GM12872 (cell line): ENCODE data around the gene CLCA4.

Experiments used
- TF ChIP-seq, protein P1 (sequence below): IDR thresholded peaks from 3 replicates; pipeline ENCODE4 v1.5.1; 2011; ENCODE audit warnings: low read depth, mild to moderate bottlenecking, low read length, moderate library complexity; ENCODE audit not compliant: insufficient read depth

Gene CLCA4

DNA sequence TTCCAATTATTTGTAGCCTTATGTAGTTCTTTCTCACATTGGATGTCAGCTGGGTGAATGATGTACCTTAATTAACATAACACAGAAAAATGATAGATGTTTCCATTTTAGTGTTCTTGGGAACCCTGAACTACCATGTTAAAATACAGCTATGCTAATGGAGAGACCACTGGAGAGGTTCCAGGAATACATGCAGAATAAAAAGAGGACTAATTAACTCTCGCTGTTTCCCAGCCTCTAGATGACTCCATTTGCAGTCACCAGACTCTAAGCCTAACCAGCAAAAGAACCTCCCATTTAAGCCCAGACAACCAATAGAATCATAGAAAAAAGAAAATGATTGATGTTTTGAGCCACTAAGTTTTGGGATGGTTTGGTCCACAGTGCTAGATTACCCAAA is 36.2 kb downstream of the CLCA4 start:
- TF ChIP-seq, protein P1, sequence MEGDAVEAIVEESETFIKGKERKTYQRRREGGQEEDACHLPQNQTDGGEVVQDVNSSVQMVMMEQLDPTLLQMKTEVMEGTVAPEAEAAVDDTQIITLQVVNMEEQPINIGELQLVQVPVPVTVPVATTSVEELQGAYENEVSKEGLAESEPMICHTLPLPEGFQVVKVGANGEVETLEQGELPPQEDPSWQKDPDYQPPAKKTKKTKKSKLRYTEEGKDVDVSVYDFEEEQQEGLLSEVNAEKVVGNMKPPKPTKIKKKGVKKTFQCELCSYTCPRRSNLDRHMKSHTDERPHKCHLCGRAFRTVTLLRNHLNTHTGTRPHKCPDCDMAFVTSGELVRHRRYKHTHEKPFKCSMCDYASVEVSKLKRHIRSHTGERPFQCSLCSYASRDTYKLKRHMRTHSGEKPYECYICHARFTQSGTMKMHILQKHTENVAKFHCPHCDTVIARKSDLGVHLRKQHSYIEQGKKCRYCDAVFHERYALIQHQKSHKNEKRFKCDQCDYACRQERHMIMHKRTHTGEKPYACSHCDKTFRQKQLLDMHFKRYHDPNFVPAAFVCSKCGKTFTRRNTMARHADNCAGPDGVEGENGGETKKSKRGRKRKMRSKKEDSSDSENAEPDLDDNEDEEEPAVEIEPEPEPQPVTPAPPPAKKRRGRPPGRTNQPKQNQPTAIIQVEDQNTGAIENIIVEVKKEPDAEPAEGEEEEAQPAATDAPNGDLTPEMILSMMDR, result no peak

GRCh38 chr1:86583593-86583992 is 36.7 kb downstream of the CLCA4 start:
- TF ChIP-seq, protein P1, result no peak

GRCh38 chr1:86594284-86594770 is 47.4 kb downstream of the CLCA4 start:
- TF ChIP-seq, protein P1, result no peak

GRCh38 chr1:86596224-86596623 is 49.3 kb downstream of the CLCA4 start:
- TF ChIP-seq, protein P1, result no peak

GRCh38 chr1:86596741-86597290 is 49.9 kb downstream of the CLCA4 start:
- TF ChIP-seq, protein P1, result no peak

DNA sequence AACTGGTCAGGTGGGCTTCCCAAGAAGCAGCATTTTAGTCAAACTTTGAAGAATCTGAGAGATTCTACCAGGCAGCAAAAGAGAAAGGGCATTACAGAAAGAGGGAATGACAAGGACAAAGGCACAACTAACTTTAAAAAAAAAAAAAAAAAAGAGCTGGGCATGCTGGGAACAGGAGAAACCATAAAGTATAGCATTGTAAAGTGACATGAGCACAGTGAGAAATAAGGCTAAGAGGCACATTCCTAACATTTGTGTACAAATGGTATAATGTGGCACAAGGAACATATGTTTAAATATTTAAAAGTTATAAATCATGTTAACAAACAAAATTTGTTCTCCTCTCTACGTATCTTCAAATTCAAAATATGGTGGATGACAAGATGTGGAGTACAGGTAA is 69.6 kb downstream of the CLCA4 start:
- TF ChIP-seq, protein P1, result no peak

- TF ChIP-seq, protein P1, result no peak
Observed at GRCh38 chr1:86616871-86617270, 70.0 kb downstream of the CLCA4 start.
